Urinary bladder (tissue), 4 donors: ENCODE measurements around the gene GNMT. TPM values are rescaled to one million over a fixed set of nuclear protein-coding genes. Genes with fewer than 3 reads are reported as not detected.

Source experiments
- DNase-seq: peaks from one replicate; pipeline ENCODE4 v3.0.0-alpha.2; 2015; ENCODE audit errors: extremely low spot score
- H3K27ac ChIP-seq: one replicate; pipeline ENCODE4 v1.5.1; 2013; ENCODE audit warnings: low read depth, mild to moderate bottlenecking, moderate library complexity
- H3K36me3 ChIP-seq: one replicate; pipeline ENCODE4 v1.6.1; 2013; ENCODE audit warnings: mild to moderate bottlenecking, moderate library complexity; ENCODE audit not compliant: insufficient read depth
- H3K4me1 ChIP-seq: one replicate; pipeline ENCODE4 v1.6.1; 2013; ENCODE audit warnings: mild to moderate bottlenecking, moderate library complexity; ENCODE audit not compliant: insufficient read depth
- H3K4me3 ChIP-seq: one replicate; pipeline ENCODE4 v1.5.1; 2013; ENCODE audit warnings: low read depth, low read length
- WGBS: extraction: QIAGEN DNeasy Blood & Tissue Kit; methylation state at CpG from one replicate; pipeline ENCODE4 v1.1.7; 2013; 5-methylcytosine and 5-hydroxymethylcytosine counted together
- polyA plus RNA-seq: library from polyadenylated mRNA; stranded (reverse); fragments of 200-250 nt; gene quantifications from one replicate; pipeline ENCODE4 v1.2.3, GENCODE V29; 2013
- total RNA-seq: library from RNA; depleted of rRNA; stranded (reverse); fragments of >200 nt; gene quantifications from one replicate; pipeline ENCODE4 v1.2.3, GENCODE V29; 2014
- donor health status: healthy with polysubstance abuse.
- donor health status: healthy.

Gene GNMT
- total and polyA plus RNA-seq, 2 donors = 0.42 to 0.52 TPM

DNA sequence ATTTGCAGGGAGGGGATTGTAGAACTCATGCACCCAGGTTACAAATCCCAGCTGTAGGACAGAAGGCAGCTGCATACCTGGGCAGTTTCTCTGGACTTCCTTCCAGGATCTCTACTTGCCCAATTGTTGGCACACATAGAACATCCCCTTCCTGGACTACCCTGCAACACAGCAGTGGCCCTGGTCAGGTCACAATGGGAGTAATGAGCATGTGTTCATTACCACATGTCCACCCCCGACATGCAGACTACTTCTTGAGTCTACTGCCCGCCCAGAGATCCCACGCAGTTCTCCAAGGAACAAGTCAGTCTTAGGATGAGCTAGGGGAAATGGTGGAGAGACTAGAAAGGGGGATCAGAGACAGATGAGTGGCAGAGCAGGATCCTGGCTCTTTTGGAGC, 13.4 kb downstream of the GNMT start:
- Histone ChIP-seq H3K4me3 (no peak overlapping the region), H3K27ac (no peak overlapping the region), H3K4me1 (peaks cover 2% of the 10 kb centered on the region), H3K36me3 (peaks cover 5% of the 10 kb centered on the region)
- 89% methylated on average over 3 of the region's 3 CpGs for WGBS
- no peak for DNase-seq

DNA sequence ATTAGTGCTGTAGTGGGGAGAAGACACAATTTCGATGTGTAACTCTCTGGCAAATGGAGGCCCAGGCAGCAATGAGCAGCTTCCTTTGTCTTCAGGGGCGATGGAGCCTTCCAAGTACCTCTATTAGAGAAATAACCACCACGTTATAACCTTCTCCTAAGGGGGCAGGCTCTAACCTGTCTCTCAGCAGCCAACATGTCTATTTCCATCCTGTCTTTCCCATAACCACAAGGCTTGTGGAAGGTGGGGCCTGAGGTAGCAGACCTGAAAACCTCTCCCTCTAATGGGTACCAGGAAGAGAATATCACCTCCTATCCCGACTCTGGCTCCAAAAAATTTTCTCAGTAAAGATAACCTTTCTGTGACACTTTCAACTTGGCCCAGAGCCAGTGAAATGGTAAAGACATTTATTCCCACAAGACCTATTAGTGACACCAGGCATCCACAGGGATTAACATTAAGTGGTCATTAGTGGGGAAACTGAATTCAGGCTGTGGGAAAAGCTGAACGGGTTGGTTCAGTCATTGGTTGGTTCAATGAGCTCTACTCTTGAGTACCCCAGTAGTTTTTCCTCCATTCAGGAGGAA, 14.5 kb downstream of the GNMT start:
- no peak overlapping the region for H3K4me3 ChIP-seq
- no peak overlapping the region for H3K27ac ChIP-seq
- peaks cover 2% of the 10 kb centered on the region for H3K4me1 ChIP-seq
- H3K36me3 ChIP-seq = peaks cover 5% of the 10 kb centered on the region
- 76% methylated on average over 5 of the region's 5 CpGs for WGBS
- no peak for DNase-seq

DNA sequence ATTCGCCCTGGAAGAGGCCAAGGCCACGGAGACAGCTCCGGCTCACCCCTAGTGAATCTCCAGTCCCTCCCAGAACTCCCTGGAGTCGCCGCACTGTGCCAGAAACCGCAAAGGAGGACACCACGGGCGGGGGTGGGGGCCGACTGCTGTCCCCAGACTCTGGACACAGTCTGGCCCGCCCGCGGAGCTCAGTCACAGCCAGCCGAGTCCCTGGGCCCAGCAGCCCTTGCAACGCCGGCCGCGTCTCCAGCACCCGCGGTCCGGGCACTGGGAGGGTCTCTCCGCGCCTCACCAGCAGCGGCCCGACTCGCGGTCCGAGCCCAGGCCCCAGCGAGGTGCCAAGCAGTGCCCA, 17.9 kb downstream of the GNMT start:
- Histone ChIP-seq H3K27ac (peak overlapping the region; percentile 83), H3K4me3 (peak overlapping the region; percentile 90), H3K36me3 (peaks cover 5% of the 10 kb centered on the region), H3K4me1 (no peaks in the 10 kb centered on the region)
- no peak for DNase-seq
- under 1% methylated on average over 28 of the region's 28 CpGs for WGBS

DNA sequence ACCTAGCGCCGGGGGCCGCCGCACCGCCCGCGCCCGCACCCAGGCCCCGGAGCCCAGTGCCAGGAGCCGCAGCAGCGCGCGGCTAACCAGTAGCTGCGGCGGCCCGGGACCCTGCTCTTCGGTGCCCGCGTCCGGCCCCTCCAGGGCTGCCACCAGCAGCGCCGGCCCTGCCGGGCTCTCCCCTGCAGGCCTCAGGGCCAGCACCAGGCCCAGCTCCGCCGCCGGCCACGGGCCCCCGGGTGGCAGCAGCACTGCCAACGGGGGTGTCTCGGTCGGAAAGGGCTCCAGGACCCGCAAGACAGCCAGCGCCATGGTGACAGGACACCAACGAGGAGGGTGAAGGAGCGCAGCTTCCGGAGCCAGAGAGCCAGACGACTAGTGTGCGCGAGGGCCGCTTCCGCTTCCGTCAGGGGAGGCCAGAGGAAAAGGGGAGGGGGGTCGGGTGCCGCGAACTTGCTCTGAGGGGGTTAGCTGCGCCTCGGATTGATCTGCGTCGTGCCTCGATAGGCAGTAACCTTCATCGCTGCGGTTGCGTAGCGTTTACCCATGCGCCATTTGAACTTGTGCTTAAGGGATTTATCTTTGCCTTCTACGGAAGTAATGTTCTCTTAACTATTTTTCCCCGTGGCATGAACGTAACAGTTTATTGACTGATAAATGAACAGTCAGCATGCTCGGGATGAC, 18.4 kb downstream of the GNMT start, which contains the start of gene PEX6:
Gene PEX6 (minus strand): TSS at position 343 of the 684 bp plus-strand sequence. CDS start 31 bp downstream, at position 312.
- H3K4me1 ChIP-seq = no peaks in the 10 kb centered on the region
- under 1% methylated on average over 59 of the region's 59 CpGs for WGBS
- H3K4me3 ChIP-seq = peak within 1 kb of the TSS; percentile 90
- H3K27ac ChIP-seq = peak within 1 kb of the TSS; percentile 83
- H3K36me3 ChIP-seq = no peaks in the 10 kb centered on the region
- peak; percentile 72 for DNase-seq

DNA sequence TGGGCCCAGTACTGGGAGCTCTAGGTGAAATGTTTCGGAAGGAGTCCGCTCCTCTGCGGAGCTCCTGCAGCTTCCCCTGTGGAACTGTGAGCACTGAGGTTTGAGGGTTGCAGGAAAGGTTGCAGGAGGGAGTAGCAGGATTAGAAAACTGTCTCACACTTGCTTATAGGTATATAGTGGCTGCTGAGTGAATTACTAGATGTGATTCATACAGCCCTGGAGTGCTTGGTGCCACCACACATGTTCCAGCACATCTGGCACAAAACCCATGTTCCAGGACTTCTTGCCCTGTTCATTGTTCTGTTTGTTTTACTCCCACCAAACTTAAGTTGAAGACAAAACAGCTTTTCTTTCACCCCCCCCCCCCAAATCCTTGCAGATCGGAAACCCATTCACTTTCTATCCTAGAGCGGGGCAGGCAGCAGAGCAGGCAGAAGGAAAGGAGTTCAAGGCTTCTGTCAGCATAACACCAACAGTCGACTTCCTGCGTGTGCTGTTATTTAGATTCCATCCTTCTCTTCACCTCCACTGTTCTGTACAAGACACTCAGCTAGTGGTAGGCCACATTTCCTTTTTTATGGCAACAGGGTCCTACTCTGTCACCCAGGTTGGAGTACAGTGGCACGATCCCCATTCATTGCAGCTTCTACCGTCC, 19.1 kb downstream of the GNMT start:
- 43% methylated on average over 9 of the region's 9 CpGs for WGBS
- Histone ChIP-seq H3K4me3 (peak overlapping the region; percentile 90), H3K36me3 (no peaks in the 10 kb centered on the region), H3K27ac (peak overlapping the region; percentile 71), H3K4me1 (no peaks in the 10 kb centered on the region)
- DNase-seq = no peak

DNA sequence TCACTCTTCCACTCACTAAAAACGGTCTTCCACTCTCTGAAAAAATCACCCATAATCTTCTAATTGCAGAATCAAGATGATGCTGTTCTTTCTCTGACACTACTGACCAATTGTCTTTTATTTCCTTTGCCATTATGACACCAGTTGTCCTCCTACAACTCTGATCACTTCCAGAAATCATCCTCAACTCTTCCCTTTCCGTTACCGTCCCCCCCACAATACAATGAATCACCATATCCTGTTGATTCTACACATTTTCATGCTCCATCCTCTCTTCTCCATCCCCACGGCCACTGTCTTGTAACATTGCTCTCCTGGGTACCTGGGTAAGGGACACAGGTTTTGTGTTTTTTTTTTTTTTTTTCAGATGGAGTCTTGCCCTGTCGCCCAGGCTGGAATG, 21.3 kb downstream of the GNMT start:
- no peak for DNase-seq
- WGBS = 89% methylated on average over 5 of the region's 5 CpGs
- Histone ChIP-seq H3K4me1 (no peaks in the 10 kb centered on the region), H3K4me3 (no peak overlapping the region), H3K27ac (no peak overlapping the region), H3K36me3 (no peaks in the 10 kb centered on the region)

DNA sequence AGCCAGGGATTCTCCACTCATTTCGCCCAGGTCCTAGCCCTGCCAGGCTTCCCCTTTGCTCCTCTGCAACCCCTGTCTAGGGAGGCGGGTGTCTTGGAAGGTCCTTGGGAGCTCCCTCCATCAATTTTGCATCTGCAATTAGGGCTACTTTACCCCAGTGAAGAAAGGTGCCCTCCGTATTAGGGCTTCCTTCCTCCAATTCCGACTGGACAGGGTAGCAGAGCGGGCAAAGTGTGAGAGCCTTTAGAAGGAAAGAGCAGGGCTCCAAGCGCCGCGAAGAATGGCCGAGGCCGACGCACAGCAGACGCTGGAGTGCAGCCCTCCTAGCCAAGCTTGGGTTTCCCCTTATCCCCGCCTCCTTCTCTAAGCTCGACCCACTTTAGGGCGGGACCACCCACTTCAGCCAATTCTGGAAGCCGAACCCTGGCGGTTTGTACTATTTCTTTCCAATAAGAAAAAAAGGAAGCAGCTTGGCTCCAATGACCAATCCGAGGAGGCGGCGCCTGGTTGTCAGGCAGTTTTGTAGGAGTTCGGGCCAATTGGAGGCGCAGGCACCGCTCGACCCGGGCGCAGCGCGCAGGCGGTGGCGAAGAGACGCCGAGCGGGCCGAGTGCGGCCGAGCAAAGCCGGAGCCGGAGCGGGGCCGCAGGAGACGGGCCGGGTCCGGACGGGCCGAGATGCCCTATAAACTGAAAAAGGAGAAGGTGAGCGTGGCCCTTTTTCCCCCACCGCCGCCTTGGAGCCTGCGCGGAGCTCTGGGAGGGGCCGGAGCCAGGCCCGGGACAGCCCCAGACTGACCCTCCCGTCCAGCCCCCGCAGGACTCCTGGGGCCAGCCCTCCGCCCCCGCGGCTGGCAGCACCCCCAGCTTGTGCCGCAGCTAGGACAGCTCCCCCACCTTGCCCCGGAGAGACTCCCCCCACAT, 23.7 kb downstream of the GNMT start, which contains the start of gene PPP2R5D:
Gene PPP2R5D (plus strand): TSS at position 570 of the 923 bp plus-strand sequence. CDS start 108 bp downstream, at position 678.
- peak within 1 kb of the TSS; percentile 76 for H3K4me3 ChIP-seq
- no peaks in the 10 kb centered on the region for H3K36me3 ChIP-seq
- no peaks in the 10 kb centered on the region for H3K4me1 ChIP-seq
- WGBS = under 1% methylated on average over 59 of the region's 59 CpGs
- peak within 1 kb of the TSS; percentile 65 for H3K27ac ChIP-seq
- DNase-seq = peak; percentile 98

DNA sequence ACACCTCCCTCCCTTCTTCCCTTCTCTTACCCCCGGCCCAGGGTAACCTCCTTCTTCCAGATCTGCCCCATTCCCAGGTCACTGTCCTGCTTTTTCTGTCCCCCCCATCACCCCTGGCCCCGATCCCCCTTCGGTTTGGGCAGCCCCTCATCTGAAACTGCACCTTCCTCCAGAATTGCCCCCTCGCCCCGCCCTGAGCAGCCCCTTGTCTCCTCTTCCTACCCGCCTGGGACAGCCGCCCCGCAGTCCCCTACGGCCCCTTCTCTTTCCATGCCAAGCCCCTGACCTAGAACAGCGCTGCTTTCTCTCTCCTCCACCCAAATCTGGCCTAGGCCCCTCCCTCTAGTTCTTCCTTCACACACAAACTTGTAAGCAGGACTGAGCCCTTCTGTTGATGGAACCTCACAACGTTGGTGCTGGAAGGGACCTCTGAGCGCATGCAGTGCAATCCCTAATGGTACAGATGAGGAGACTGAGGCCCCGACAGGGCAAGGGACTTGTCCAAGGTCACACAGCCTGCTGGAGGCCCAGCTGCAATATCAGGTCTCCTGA, 24.4 kb downstream of the GNMT start:
- H3K36me3 ChIP-seq = no peaks in the 10 kb centered on the region
- no peak for DNase-seq
- WGBS = 10% methylated on average over 13 of the region's 13 CpGs
- H3K27ac ChIP-seq = peak overlapping the region; percentile 45
- H3K4me1 ChIP-seq = no peaks in the 10 kb centered on the region
- peak overlapping the region; percentile 76 for H3K4me3 ChIP-seq

DNA sequence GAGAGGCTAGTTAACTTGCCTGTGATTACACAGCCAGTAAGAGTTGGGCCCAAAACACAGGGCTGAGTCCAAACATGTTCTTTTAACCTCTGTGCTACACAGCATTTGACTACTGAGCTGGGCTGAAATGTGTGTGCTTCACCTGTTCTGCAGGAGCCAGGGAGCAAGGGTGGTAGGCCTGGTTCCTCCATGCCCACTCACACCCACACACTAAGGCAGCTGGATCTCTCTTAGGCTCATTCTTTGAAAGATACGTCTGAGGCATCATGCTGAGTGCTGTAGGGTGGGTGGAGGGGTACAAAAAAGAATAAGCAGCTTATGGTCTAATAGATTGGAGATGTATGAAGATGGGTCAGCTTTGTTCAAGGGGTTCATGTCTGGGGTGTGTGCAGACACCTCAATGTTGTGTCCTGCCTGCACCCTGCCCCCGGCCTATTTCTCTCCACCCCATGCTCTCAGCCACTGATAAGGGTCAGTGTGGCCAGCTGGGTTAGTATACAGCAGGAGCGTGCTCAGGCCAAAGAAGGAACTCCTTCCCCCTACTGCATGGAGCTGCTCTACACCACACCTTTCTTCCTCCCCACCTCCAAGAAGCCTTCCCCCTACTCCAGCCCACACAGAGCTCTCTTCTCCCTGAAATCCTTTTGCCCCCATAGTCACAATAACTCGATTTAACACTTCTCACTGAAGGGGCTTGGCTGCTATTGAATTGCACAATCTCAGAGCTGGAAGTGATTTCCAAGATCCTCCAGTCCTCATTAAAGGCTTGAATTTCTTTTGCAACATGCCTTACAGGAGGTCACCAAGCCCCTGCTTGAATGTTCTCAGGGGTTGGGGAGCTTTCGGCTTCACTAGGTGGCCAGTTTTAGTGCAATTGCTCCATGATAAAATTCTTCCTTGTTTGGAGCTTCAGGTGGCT, 27.2 kb downstream of the GNMT start:
- Histone ChIP-seq H3K4me1 (no peaks in the 10 kb centered on the region), H3K27ac (no peak overlapping the region), H3K4me3 (no peak overlapping the region), H3K36me3 (no peaks in the 10 kb centered on the region)
- no peak for DNase-seq
- 77% methylated on average over 5 of the region's 5 CpGs for WGBS

DNA sequence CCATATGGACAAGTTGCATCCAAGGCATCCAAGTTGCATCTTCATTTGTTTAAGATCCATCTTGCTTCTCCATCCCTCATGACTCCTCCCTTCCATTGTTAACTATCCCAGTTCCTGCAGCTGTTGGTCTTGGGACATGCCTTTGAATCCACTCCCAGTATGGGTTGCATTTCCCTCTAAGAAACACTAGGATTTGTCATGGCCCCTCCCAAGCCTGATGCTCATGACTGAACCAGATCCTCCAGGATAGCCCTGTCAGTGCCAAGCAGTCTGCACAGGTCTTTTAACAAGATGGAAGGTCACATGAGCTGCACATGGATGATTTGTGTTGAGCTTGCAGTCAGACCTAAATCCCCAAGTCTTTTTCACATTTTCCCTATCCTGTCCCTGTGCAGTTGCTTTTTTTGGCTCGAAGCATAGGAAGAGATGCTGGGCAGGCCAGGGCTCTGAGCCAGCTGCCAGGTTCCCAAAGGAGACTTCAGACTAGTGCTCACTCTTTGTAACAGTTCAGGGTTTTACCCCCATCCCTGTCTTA, 28.0 kb downstream of the GNMT start:
- WGBS = 43% methylated on average over 1 of the region's 1 CpG
- Histone ChIP-seq H3K4me3 (no peak overlapping the region), H3K4me1 (no peaks in the 10 kb centered on the region), H3K36me3 (no peaks in the 10 kb centered on the region), H3K27ac (no peak overlapping the region)
- no peak for DNase-seq

DNA sequence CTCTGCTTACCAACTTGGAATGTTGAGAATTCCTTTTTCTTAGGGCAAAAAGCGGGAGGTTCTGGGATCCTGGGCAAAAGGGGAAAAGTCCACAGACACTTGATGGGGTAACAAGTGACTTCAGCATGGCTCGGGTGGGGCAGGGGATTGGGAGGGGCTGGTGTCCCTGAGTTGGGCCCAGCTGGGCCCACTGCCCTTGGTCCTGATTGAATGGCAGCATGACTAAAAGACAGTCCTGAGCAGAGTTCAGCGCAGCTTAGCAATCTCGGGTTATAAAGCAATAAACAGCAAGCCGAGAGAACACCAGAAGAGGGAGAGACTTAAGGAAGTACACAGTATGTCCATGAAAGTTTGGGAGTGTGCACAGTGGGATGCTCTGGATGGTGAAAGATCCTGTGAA, 29.4 kb downstream of the GNMT start:
- no peak overlapping the region for H3K27ac ChIP-seq
- no peak for DNase-seq
- H3K36me3 ChIP-seq = no peaks in the 10 kb centered on the region
- 74% methylated on average over 5 of the region's 5 CpGs for WGBS
- H3K4me3 ChIP-seq = no peak overlapping the region
- H3K4me1 ChIP-seq = no peaks in the 10 kb centered on the region

DNA sequence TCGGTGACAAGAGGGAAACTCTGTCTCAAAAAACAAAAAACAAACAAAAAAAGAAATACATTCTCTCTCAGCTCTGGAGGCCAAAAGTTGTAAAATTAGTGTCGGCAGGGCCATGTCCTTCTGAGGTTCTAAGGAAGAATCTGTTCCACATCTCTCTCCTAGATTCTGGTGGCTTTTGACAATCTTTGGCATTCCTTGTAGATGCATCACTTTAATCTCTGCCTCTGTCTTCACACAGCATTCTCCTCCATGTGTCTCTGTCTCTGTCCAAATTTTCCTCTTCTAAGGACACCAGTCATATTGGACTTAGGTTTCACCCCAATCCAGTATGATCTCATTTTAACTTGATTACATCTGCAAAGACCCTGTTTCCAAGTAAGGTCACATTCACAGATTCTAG, 32.9 kb downstream of the GNMT start:
- Histone ChIP-seq H3K36me3 (no peaks in the 10 kb centered on the region), H3K4me3 (no peak overlapping the region), H3K4me1 (no peaks in the 10 kb centered on the region), H3K27ac (no peak overlapping the region)
- no peak for DNase-seq
- WGBS = 88% methylated on average over 2 of the region's 2 CpGs
